GM18868 (cell line): ENCODE results near the gene SCYL3.
A peak's percentile ranks its signal among the peaks of the same experiment; 100 is the strongest.
"Not testable (repeated sequence)": the region's sequence is repeated elsewhere in the genome, so short reads cannot be mapped to it uniquely, and the experiment has no call there.

Experiments
- ATAC-seq: cut with Tn5 transposase; IDR thresholded peaks from one replicate; pipeline ENCODE4 v1.9.1; 2021; ENCODE audit warnings: mild to moderate bottlenecking, moderate library complexity; ENCODE audit not compliant: unreplicated experiment

SCYL3 gene

GRCh38 chr1:169824153-169824552, 69.5 kb downstream of the SCYL3 start:
- ATAC-seq: no peak

DNA sequence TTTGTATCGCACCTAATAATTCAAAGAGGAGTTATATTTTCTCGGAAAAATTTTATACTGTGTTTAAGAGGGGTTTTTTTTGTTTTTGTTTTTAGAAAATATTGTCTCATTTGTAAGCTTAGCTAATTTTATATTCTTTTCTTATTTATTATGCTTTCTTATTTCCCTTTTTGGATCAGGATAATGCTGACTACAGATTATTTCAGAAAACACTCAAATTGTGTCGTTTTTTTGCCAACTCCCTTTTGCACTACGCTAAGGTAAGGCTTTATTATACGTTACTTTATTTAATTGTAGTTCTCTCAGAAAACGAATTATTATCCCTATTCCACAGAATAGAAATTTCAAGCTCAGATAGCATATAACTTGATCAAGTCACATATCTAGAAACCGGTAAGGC, 72.2 kb downstream of the SCYL3 start:
- ATAC-seq: no peak

DNA sequence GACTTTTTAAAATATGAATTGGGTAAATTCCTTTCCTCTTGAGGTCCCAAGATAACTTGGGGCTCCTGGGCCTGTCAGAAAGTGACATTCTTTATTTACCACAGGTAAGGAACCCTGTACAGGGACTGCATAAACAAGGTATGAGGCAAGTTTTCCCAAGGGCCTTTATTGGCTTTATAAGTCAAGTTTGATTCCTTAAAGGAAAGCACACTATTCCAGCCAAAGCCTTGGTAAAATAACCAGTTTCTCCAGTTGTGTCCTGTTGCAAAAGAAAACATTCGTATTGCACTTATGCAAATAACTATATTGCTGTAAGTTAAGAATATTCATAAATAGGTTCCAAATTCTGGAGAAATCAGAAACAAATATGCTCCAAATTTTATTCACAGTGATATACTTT, 77.1 kb downstream of the SCYL3 start:
- ATAC-seq: no peak

GRCh38 chr1:169814265-169814664, 79.4 kb downstream of the SCYL3 start:
- no peak for ATAC-seq

- ATAC-seq: no peak
Measured at GRCh38 chr1:169812131-169812530, 81.6 kb downstream of the SCYL3 start.

- ATAC-seq: not testable (repeated sequence)
Measured at GRCh38 chr1:169811418-169812035, 82.2 kb downstream of the SCYL3 start.

- peak; percentile 43 for ATAC-seq
Measured at GRCh38 chr1:169809370-169810095, 84.2 kb downstream of the SCYL3 start.

- no peak for ATAC-seq
Measured at GRCh38 chr1:169804941-169805340, 88.8 kb downstream of the SCYL3 start.

DNA sequence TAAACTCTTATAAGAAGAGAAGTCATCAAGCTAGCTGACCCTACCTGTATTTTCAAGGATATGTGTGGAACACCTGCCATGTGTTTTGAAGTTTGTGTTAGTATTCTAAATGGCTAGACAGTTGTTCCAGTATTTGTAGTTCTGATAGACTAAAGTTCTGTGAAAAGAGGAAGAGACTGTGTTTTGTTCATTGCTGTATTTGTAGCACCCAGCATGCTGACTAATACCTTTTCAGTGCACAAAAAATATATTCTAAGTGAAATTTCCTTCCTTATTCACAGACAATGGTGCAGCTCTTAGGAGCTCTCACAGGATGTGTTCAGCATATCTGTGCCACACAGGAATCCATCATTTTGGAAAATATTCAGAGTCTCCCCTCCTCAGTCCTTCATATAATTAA, 90.8 kb downstream of the SCYL3 start:
- no peak for ATAC-seq
